NCI-H2107 treated with DMSO at 0.1 percent for 48 hours (cell line): ENCODE data around the gene SERBP1.
"Not testable (repeated sequence)": the region's sequence is repeated elsewhere in the genome, so short reads cannot be mapped to it uniquely, and the experiment has no call there.

Experiments used
- DNase-seq: peaks from one replicate; lab custom pipeline; 2025; ENCODE audit not compliant: unreplicated experiment; lab: John Stamatoyannopoulos, UW

The SERBP1 gene

DNA sequence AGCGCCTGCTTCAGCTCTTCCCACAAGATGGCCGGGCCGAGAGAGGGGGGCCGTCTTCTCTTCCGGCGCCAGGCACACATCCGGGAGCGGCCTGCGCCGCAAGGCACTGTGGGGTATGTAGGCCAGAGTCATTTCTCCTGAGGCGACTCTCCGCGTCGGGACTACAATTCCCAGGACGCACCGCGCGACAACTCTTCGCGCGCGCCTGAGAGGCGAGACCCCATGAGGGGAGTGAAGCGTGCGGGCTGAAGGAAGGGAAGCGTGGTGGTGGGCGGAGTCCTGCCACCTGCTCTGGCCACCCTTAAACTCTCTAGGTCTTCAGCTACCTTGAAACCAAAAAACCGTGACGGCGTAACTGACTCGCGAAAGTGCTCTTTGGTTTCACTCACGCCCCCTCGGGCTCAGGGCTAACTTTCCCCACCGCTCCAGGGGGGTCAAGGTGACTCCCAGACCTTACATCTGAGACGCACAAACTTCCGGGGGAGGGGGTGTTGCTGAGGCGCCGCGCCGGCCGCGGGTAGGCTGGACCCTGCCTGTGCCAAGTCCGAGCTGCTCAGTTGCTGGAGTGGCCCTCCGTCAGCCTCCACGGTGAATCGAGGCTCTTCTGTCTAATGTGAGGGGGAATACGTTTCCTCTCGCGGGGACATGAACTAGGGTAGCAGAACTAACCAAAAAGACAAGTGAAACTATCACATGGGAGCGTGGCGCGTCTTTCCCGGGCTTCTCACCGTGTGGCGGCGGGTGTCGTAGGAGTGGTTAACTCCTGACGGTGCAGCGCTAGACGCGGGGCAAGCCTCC lies at the start of gene SERBP1:
TSS of gene SERBP1 (minus strand) at position 45 of the 798 bp plus-strand sequence. CDS start 102 bp downstream, outside the sequence.
- peak; percentile 97 for DNase-seq

DNA sequence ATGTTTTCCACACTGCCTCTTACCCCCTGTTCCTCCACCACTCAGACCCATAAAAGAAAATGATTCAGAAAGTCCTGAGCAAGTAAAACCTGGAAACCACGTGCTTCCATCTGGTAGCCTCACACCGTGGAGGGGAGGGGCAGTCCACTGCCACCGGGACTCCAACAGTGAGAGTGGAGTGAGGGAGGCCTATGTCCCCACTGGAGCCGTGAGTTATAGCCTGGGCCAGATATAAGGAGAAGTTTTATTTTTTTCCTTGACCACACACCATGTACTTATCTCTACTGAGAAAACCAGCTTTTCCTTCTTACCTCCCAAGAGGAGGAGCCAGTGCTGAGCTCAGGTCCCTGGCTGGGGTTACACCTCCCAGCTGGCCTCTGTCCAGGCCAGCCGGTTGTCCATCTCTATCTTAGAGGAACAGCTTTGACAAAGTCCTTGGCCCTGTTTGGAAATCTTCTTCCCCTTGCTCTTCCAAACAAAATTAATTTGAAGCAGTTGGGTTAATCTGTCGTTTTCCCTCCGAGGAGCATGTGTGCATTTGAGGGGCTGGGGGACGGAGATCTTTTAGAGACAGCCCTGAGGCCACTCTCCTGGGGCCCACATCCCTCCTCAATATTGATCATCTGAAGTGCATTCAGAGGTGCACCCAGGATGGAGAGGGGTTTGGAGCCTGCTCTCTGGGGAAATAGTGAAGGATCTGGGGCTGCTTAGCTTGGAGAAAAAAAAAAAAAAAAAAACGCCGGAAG lies 49.1 kb upstream of the SERBP1 start:
- DNase-seq = no peak

DNA sequence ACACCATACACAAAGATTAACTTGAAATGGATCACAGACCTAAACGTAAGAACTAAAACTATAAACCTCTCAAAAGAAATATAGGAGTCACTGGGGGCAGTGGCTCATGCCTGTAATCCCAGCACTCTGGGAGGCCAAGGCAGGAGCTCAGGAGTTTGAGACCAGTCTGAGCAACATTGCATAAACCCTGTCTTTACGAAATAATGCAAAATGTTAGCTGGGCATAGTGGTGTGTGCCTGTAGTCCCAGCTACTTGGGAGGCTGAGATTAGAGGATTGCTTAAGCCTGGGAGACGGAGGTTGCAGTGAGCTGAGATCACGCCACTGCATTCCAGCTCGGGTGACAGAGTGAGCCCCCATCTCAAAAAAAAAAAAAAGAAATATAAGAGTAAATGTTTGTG lies 46.7 kb upstream of the SERBP1 start:
- DNase-seq = no peak

DNA sequence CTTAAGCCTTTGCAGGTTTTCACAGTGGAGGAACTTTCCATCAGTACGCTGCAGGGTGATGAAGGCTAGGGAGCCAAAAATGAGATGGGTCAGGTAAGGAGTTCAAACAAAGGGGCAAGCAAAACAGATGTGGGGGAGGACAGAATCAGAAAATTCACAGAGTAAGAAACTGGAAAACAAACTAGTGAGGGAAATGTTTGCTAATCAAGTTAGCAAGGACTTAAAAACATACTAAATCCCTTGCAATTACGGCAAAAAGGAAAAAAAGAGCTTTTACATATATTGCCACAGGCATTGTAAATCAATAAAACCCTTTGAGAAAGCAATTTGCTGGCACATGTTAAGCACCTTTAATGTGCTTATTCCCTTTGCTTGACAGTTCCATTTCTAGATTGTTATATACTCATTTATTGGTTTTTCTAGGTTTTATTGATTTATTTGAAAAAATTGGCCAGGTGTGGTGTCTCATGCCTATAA lies 45.8 kb upstream of the SERBP1 start:
- DNase-seq = no peak

DNA sequence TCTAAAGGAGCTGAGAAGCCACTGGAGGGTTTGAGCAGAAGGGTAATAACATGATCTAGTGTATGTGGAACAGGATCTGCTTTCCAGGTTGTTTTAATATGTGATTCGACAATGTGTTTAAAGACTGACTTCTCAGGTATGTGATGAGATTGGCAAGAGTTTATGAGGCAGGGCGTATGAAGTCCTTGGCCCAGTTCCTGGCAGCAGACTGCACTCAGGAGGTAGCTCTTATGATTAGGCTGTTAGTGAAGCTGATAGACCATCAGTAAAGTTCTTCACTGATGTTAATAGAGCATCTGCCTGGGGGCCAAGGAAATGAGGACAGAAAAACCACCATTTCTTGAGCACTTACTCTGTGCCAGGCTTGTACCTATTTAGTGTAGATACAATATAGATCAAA lies 41.9 kb upstream of the SERBP1 start:
- no peak for DNase-seq

DNA sequence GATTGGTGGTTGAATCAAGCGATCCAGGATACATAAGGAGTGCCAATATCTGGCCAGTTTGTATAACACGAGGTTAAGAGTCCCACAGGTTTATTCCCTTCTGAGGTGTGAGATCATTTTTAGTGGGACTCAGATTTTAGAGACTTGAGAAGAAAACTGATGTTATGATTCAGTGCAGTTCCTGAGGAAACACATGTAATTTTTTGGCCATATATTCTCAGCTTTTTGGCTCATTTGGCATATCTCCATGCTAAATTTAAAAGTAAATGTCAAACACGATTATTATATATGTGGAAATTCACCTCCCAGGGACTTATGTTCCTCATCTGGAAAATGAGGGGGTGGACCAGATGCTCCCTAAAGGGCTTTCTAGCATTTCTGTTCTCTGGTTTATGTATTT lies 39.2 kb upstream of the SERBP1 start:
- no peak for DNase-seq

DNA sequence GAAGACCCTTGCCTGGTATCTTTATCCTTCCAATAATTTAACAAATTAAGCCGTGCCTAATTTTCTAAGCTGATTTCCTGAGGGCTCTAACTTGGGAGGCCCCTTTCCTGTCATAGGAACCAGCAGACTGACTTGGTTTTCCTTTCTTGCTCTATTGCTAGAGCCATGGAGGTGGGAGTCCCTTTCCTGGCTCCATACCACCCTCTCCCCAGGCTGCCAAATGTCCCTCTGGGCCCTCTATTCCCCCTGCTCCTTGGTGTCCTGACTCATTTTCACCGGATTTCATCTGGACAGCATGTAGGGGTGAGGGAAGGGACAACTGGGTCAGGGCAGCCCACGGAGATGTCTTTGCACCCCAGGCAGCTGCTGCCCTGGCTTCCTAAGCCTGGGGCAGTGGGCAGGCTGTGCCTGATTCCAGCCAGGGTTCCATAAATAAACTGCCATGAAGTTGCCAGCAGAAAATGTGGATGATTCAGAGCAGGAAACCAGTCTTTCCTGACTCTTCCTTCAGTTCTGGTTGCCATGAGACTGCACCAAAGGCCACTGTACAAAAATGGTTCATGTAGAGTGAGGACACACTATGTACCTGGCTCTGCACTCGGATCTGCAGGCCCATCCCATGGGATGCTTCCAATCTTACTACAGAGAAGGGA lies 38.0 kb upstream of the SERBP1 start:
- no peak for DNase-seq

DNA sequence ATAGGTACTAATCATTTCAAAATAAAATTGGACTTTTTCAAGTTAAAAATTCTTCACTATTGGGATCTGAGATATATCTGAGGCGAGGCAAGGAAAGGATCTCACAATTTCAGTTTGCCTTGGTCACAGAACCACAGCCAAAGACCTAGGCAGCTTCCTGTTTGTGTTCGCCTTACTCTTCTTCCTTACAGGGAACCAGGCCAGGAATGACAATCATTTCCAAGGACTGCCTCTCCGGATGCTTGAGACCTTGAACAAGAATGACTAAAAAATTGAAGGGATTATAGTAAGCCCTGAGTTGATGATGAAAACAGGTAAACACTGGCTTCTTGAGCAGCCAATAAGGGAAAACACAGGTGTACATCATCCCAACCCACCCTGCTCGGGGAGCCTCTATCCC lies 35.2 kb upstream of the SERBP1 start:
- DNase-seq = no peak

DNA sequence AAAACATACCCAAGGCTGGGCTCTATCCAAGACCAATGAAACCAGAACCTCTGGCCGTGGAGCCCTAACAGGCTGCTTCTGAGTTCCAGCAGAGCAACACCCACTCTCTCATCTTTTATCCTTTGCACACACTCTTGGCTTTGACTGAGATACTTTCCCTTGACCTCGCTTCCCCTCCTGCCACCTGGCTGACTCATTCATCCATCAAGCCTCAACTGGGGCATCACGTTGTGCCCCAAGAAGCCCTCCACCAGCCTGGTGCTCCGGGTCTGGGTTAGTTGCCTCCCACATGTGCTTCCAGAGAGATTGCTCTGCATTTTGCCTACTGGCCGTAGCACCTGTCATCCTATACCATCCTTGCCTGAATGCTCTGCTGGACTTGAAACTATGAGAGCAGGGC lies 34.5 kb upstream of the SERBP1 start:
- no peak for DNase-seq

DNA sequence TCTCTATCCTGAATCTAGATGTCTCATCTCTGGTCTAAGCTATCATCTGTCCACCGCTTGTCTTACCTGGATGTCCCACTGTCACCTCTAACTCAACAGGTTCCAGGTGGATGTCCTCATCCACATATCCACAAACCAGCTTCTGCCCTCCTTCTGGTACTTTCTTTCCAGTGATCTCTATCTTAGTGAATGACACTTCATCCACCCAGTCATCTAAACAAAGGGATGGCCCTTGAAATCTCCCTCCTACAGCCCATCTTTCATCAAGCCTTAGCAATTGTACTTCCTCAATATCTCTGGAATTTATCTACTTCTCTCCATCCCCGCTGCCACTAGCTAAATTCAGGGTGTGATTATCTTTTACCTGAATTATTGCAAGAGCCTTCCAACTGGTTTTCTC lies 33.9 kb upstream of the SERBP1 start:
- DNase-seq = peak; percentile 76

DNA sequence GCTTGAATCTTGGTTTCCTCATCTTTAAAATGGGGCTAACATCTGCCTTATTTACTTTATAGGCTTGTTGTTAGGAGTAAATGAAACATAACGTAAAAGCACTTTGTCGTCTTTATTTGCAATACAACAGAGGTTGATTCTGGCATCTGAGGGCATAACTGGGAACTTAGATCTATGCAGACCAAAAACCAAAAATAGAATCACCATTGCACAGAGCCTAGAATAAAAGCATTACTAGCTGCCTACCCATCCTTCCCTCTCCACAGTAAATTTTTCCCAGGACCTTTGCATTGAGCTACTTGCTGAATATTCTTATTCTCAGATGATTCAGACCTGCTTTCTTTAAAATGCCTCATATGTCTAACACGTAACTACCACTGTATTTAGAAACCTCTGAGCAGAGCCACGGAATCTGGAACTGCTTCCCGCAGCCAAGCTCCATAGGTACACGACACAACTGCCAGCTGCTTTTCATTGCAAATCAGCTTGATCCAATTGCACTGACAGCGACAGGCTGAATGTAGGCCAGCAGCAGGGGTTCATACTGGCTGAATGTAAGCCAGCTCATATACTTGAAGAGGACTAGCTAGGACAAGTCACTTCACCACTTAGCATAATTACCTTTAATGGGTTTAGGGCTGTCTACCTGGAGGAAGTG lies 33.2 kb upstream of the SERBP1 start:
- peak; percentile 99 for DNase-seq

DNA sequence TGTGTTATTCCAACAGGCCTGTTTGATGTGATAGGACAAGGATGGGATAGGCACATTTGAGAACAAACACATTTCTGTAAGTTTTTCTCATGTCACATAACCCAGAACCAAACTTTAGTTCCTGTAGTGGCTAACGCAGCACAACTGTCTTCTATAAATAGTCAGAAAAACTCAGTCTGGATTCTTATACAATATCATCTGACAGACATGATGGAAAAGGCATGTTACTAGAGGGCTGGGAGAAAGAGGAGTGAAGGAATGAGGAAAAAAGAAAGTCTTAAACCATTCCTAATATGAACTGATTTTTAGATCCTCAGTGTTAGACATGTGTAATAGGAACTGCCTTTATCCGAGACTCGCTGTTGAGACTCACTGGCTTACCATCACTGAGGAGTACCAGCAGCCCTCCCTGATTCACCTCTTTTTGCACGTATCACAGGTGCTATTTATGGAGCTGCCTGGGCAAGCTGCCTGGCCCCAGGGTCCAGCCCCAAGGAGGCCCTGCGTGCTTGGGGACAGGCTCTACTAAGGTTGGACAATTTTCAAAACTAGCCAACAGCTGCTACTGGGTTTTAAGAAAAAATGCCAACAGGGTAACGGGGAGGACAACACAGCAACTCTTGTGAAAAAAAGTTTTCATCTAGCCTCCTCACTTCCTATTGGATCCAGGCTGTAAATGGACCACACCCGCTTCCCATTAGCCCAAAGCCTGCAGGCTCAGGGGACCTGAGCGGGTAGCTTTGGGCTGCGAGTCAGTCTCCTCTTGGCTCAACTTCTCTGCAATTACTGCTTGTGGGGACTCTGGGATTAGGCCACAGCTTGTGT lies 30.7 kb upstream of the SERBP1 start:
- no peak for DNase-seq

DNA sequence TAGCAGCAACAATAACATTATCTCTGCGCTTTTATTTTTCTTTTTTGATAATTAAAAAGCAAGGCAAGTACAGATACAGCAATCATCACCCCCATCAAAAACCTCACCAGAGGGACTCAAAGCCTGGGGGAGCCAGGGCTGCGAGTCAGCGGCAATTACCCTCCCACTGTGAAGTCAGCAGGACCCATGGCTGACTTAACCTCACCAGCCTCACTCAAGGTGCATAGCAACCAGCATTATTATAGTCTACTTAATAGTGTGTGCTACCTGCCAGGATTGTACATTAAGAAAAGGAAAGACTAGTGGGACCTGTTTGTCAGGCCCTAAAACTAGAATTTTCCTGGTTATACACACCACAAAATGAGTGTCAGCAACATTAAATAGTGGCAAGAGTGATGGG lies 28.9 kb upstream of the SERBP1 start:
- DNase-seq = peak; percentile 37

DNA sequence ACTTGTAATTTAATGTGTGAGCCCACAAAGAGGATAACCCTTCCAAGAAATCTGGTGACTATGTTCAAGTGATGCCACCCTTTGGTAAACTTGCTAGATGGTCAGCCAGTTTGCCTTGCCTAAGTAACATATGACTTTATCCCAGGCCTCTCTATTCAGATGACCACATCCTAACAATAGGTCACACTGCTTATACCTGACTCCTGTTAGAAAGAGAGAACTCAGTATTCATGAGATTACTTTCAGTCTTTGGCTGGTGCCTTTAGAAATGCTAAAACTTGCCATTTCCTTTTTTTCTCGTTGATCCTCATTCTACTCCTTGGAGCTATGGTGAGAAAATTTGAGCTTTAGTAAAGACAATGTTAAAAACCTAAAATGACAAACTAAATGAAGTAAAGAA lies 28.5 kb upstream of the SERBP1 start:
- no peak for DNase-seq

DNA sequence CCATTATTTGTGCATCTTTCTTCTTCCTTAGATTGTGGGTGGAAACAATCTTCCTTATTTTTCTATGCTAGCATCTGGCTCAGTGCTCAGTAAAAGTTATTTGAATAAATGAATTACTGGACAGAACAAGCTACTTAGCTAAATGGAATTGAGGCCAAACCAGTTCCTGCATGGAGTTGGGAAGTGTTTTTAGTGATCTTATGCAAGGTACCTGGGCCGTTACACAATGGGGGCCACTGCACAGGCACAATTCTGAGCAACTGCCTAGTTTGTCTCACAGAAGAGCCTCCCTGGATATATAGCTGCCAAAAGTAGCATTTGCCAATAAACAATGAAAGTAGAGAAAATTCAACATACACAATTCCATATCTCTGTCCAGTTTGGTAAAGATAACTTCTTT lies 27.0 kb upstream of the SERBP1 start:
- no peak for DNase-seq

DNA sequence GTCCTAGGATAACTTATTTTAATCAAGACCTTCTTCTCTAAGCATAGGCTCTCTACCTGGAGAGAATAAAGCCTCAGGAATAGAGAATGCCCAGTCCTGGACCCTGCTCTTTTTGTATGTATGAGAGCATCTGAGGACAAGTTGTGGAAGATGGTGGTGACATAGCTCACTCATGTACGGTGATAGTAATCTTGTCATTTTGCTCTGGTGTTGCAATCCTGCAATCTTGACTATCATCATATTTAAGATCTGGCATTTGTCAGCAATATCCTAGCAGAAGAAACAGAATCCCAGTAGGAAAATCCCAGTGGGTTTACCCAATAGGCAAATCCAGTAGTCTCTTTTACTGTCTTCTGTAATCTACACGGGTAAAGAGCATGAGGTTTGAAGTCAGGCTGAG lies 21.6 kb upstream of the SERBP1 start:
- DNase-seq = no peak

DNA sequence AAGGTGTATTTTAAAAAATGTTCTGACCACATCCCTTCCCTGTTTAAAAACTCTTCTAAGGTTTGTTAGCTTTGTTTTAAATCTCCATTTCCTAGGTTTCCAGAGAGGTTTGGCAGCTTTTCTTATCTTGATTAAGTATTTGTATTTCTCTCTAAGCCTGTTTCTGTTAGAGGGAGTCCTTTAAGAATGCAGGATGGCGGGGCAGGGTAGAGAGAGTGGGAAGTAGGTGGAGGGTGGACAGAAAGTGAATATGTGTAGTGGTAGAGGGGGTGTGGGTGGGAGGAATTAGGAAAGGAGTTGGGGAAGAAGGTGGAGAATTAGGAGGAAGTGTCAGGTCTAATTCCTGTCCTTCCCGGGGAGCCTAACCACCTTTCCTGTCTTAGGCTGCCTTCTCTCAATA lies 21.2 kb upstream of the SERBP1 start:
- DNase-seq = no peak

DNA sequence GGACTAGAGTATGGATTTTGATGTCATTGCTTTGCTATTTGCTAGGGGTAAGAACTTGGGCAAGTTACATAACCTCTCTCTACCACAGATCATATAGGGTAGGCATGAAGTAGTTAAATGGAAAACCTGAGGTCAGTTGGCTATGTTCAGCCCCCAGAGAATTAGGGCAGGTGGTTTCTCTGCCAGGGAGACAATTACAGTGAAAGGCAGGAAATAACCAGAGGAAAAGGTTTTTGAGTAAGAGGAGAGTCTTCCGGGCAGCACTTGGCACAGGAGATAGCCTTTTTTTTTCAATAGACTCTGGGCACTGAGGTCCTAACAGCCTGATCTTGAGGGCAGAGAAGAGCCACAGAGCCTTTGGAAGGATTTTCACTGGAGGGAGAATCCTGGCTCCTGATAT lies 16.7 kb upstream of the SERBP1 start:
- DNase-seq = no peak

DNA sequence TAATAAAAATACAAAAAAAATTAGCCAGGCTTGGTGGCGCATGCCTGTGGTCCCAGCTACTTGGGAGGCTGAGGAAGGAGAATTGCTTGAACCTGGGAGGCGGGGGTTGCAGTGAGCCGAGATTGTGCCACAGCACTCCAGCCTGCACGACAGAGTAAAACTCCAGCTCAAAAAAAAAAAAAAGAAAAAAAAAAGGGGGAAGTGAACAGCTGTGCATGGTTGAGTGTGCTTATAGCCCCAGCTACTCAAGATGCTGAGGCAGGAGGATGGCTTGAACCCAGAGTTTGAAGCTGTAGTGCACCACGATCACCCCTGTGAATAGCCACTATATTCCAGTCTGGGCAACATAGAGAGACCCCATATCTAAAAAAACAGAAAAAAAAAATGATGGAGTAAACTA lies 15.8 kb upstream of the SERBP1 start:
- not testable (repeated sequence) for DNase-seq

DNA sequence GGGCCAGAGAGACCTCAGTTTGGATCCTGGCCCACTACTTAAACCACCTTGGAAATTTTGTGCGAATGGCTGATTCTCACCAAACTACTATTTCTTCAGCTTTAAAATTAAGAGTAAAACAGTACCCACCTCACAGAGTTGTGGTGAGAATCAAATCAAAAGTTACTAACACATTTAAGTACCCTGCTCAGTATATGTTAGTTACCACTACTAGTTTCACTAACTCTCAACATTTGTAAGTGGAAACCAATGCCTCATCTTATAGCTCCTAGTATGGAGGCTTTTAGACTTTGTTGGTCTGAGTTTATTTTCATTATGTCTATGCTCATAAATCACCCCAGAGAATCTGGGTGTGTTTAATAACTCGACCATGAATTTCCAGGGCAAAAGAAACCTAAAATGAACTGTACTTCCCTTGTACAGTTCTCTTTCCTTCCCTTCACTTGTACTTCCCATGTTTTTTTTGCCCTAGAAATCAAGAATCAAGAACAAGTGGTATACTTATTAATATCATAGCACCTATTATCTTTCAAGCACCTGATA lies 11.6 kb upstream of the SERBP1 start:
- no peak for DNase-seq
